ENCODE results near the gene SLC30A1.

- TF ChIP-seq POLR2AphosphoS5 (IDR thresholded peaks at IDR 0.05; ENCODE audit: insufficient read depth in 1 of 2, low read depth in 1 of 2) (no peak), CTCF (IDR thresholded peaks at IDR 0.05) (no peak)
Observed at GRCh38 chr1:211596418-211597181, 17.6 kb upstream of the SLC30A1 start.
